DOHH2 (cell line): Measurements from ENCODE around the gene BCL2A1.

Experiments
- H3F3A ChIP-seq: fragments of 200-600 bp; sonication (generic), shearing (Covaris generic); 2 replicates; pipeline ENCODE4 v1.6.0; 2016; ENCODE audit warnings: antibody characterized with exemption, mild to moderate bottlenecking; ENCODE audit not compliant: control insufficient read depth, insufficient read depth
- H3K27ac ChIP-seq: fragments of 200-600 bp; sonication (generic); 2 replicates; pipeline ENCODE4 v1.5.1; 2014; ENCODE audit warnings: low read depth, mild to moderate bottlenecking, low read length, moderate library complexity
- H3K27me3 ChIP-seq: fragments of 200-600 bp; sonication (generic); 2 replicates; pipeline ENCODE4 v1.6.1; 2014; ENCODE audit warnings: mild to moderate bottlenecking, low read length, mixed read lengths; ENCODE audit not compliant: control insufficient read depth
- H3K36me3 ChIP-seq: fragments of 200-600 bp; sonication (generic); 2 replicates; pipeline ENCODE4 v1.6.1; 2014; ENCODE audit warnings: mild to moderate bottlenecking, low read length, moderate library complexity, mixed read lengths; ENCODE audit not compliant: control insufficient read depth
- H3K4me1 ChIP-seq: fragments of 200-600 bp; sonication (generic); 2 replicates; pipeline ENCODE4 v1.6.1; 2014; ENCODE audit warnings: mild to moderate bottlenecking, low read length, mixed read lengths; ENCODE audit not compliant: control insufficient read depth
- H3K4me2 ChIP-seq: fragments of 200-600 bp; sonication (generic); 2 replicates; pipeline ENCODE4 v1.6.0; 2014; ENCODE audit warnings: mild to moderate bottlenecking, low read length, moderate library complexity
- H3K4me3 ChIP-seq: fragments of 200-600 bp; sonication (generic); 2 replicates; pipeline ENCODE4 v1.5.1; 2014; ENCODE audit warnings: mild to moderate bottlenecking, low read length, mixed read lengths
- H3K79me2 ChIP-seq: fragments of 200-600 bp; sonication (generic); 2 replicates; pipeline ENCODE4 v1.6.1; 2014; ENCODE audit warnings: mild to moderate bottlenecking, low read length, mixed read lengths; ENCODE audit not compliant: control insufficient read depth
- H3K9me2 ChIP-seq: fragments of 200-600 bp; sonication (generic); replicated peaks from 2 replicates; pipeline ENCODE4 v1.6.1; 2014; ENCODE audit warnings: mild to moderate bottlenecking, low read length, mixed read lengths; ENCODE audit not compliant: control insufficient read depth
- H3K9me3 ChIP-seq: fragments of 200-600 bp; sonication (generic); 2 replicates; pipeline ENCODE4 v1.6.1; 2014; ENCODE audit warnings: antibody characterized with exemption, low read length, mixed read lengths; ENCODE audit not compliant: control insufficient read depth, insufficient read depth
- H4K20me1 ChIP-seq: fragments of 200-600 bp; sonication (generic); 2 replicates; pipeline ENCODE4 v1.6.0; 2014; ENCODE audit warnings: low read depth, mild to moderate bottlenecking, antibody characterized with exemption, low read length, moderate library complexity; ENCODE audit not compliant: control insufficient read depth, insufficient read depth
- CTCF ChIP-seq: fragments of 200-600 bp; sonication (generic); IDR thresholded peaks from one replicate; pipeline ENCODE4 v1.5.1; 2014; ENCODE audit warnings: antibody characterized with exemption, mild to moderate bottlenecking, low read depth, low read length; ENCODE audit not compliant: poor library complexity, severe bottlenecking
- EZH2phosphoT487 ChIP-seq: fragments of 200-600 bp; sonication (generic); IDR thresholded peaks from 2 replicates; pipeline ENCODE4 v1.6.1; 2017; ENCODE audit warnings: borderline replicate concordance, mild to moderate bottlenecking, antibody characterized with exemption, low read length, moderate library complexity, mixed read lengths

BCL2A1 gene

GRCh38 chr15:79956354-79956939, 14.5 kb downstream of the BCL2A1 start:
- no peaks in the 10 kb centered on the region for H3K79me2 ChIP-seq
- no peaks in the 10 kb centered on the region for H3K36me3 ChIP-seq
- H3F3A ChIP-seq: peaks cover 15% of the 10 kb centered on the region
- H3K27me3 ChIP-seq: no peaks in the 10 kb centered on the region
- no peak overlapping the region for H3K27ac ChIP-seq
- TF ChIP-seq CTCF (no peak), EZH2phosphoT487 (no peak)
- no peaks in the 10 kb centered on the region for H4K20me1 ChIP-seq
- 0 out of 2 replicates have a peak overlapping the region, but pooled peaks have one; percentile 21 for H3K4me2 ChIP-seq
- H3K4me3 ChIP-seq: no peak overlapping the region
- no peaks in the 10 kb centered on the region for H3K9me3 ChIP-seq
- H3K9me2 ChIP-seq: no peaks in the 10 kb centered on the region
- peaks cover 69% of the 10 kb centered on the region for H3K4me1 ChIP-seq

- H3K4me1 ChIP-seq: peaks cover 61% of the 10 kb centered on the region
- H3K27me3 ChIP-seq: no peaks in the 10 kb centered on the region
- H3K4me3 ChIP-seq: 0 out of 2 replicates have a peak overlapping the region, but pooled peaks have one; percentile 1
- H4K20me1 ChIP-seq: no peaks in the 10 kb centered on the region
- H3K4me2 ChIP-seq: peak overlapping the region; percentile 29
- H3K27ac ChIP-seq: no peak overlapping the region
- no peaks in the 10 kb centered on the region for H3K9me3 ChIP-seq
- no peaks in the 10 kb centered on the region for H3K9me2 ChIP-seq
- TF ChIP-seq EZH2phosphoT487: no peak
- no peak for TF ChIP-seq CTCF
- no peaks in the 10 kb centered on the region for H3K79me2 ChIP-seq
- peaks cover 10% of the 10 kb centered on the region for H3F3A ChIP-seq
- H3K36me3 ChIP-seq: no peaks in the 10 kb centered on the region
These were observed 16.3 kb downstream of the BCL2A1 start for GRCh38 chr15:79954661-79955060.

GRCh38 chr15:79953951-79954444, 17.0 kb downstream of the BCL2A1 start:
- H3K79me2 ChIP-seq: no peaks in the 10 kb centered on the region
- TF ChIP-seq CTCF (no peak), EZH2phosphoT487 (no peak)
- no peaks in the 10 kb centered on the region for H4K20me1 ChIP-seq
- no peaks in the 10 kb centered on the region for H3K9me3 ChIP-seq
- H3K27me3 ChIP-seq: no peaks in the 10 kb centered on the region
- H3K4me3 ChIP-seq: 0 out of 2 replicates have a peak overlapping the region, but pooled peaks have one; percentile 1
- no peaks in the 10 kb centered on the region for H3K9me2 ChIP-seq
- peaks cover 10% of the 10 kb centered on the region for H3F3A ChIP-seq
- no peaks in the 10 kb centered on the region for H3K36me3 ChIP-seq
- H3K27ac ChIP-seq: peak overlapping the region; percentile 2
- H3K4me2 ChIP-seq: peak overlapping the region; percentile 29
- H3K4me1 ChIP-seq: peaks cover 54% of the 10 kb centered on the region
